ENCODE results near the gene RIC3.

DNA sequence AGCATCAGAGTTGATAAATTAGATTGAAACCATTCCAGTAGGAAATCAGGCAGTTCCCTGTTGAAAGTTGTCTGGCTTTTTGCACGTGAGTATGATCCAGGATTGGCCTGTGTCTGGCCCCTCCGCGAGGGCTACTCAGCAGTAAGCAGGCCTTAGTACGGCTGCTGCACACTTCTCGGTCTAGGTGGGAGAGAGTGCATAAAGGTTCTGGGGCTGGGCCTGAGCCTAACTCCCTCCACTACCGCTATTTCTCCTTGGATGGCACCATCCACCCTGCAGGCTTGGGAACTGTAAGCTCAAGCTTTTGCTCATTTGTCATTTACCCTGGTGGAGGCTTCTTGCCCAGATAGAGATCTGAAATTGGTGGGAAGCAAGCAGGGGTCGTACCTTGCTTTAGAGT, 65.9 kb downstream of the RIC3 start:
- TF ChIP-seq, protein P1, sequence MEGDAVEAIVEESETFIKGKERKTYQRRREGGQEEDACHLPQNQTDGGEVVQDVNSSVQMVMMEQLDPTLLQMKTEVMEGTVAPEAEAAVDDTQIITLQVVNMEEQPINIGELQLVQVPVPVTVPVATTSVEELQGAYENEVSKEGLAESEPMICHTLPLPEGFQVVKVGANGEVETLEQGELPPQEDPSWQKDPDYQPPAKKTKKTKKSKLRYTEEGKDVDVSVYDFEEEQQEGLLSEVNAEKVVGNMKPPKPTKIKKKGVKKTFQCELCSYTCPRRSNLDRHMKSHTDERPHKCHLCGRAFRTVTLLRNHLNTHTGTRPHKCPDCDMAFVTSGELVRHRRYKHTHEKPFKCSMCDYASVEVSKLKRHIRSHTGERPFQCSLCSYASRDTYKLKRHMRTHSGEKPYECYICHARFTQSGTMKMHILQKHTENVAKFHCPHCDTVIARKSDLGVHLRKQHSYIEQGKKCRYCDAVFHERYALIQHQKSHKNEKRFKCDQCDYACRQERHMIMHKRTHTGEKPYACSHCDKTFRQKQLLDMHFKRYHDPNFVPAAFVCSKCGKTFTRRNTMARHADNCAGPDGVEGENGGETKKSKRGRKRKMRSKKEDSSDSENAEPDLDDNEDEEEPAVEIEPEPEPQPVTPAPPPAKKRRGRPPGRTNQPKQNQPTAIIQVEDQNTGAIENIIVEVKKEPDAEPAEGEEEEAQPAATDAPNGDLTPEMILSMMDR (conservative IDR thresholded peaks at IDR 0.05; ENCODE audit: low read depth, low read length): no peak
- TF ChIP-seq EZH2 (IDR thresholded peaks at IDR 0.05; ENCODE audit: borderline replicate concordance, low read depth, low read length, poor library complexity, severe bottlenecking): no peak
